ENCODE measurements around the gene IGFBP5.

GRCh38 chr2:216653093-216653799 is 42.1 kb downstream of the IGFBP5 start:
- TF ChIP-seq, protein P1, sequence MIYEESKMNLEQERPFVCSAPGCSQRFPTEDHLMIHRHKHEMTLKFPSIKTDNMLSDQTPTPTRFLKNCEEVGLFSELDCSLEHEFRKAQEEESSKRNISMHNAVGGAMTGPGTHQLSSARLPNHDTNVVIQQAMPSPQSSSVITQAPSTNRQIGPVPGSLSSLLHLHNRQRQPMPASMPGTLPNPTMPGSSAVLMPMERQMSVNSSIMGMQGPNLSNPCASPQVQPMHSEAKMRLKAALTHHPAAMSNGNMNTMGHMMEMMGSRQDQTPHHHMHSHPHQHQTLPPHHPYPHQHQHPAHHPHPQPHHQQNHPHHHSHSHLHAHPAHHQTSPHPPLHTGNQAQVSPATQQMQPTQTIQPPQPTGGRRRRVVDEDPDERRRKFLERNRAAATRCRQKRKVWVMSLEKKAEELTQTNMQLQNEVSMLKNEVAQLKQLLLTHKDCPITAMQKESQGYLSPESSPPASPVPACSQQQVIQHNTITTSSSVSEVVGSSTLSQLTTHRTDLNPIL (CRISPR knock-in tag; IDR thresholded peaks at IDR 0.05; ENCODE audit: low read depth), result no peak
- TF ChIP-seq GLIS3 (CRISPR knock-in tag; IDR thresholded peaks at IDR 0.05) (no peak), RARB (CRISPR knock-in tag; IDR thresholded peaks at IDR 0.05) (no peak)
